Transverse colon (tissue), 4 donors: ENCODE measurements around the gene FOXL1.

ENCODE experiments used
- CTCF ChIP-seq, 5 experiments: fragments of 200-600 bp in 3 of 5; fragments of 450-650 bp in 2 of 5; sonication (generic) in 3 of 5; IDR thresholded peaks; 1 replicate in 2 of 5; 2 replicates in 3 of 5; pipeline ENCODE4 v1.5.1; 2016 to 2017; ENCODE audit warnings: antibody characterized with exemption in 5 of 5, inconsistent platforms in 3 of 5, mild to moderate bottlenecking in 2 of 5, moderate library complexity in 1 of 5
- EP300 ChIP-seq: sonication (generic); formaldehyde crosslinking; IDR thresholded peaks from one replicate; pipeline ENCODE4 v1.6.1; 2017; ENCODE audit warnings: antibody characterized with exemption, low read depth
- POLR2AphosphoS5 ChIP-seq, 3 donors: sonication (generic); formaldehyde crosslinking; IDR thresholded peaks; one replicate each; pipeline ENCODE4 v1.6.1; 2016; ENCODE audit warnings: antibody characterized with exemption in 3 of 3

- TF ChIP-seq CTCF (IDR thresholded peaks at IDR 0.05), result no peak
- no peak for TF ChIP-seq POLR2AphosphoS5 (IDR thresholded peaks at IDR 0.05)
- no peak for TF ChIP-seq EP300
Observed at GRCh38 chr16:86549076-86549892, 29.1 kb upstream of the FOXL1 start.
